Lower lobe of right lung (tissue), 2 donors: ENCODE measurements around the gene P2RY10. TPM values are rescaled to one million over a fixed set of nuclear protein-coding genes. Genes with fewer than 3 reads are reported as not detected.
"Not testable (repeated sequence)": the region's sequence is repeated elsewhere in the genome, so short reads cannot be mapped to it uniquely, and the experiment has no call there.

Experiments used
- ATAC-seq, 2 donors: fragments of 200-7000 bp; cut with Tn5 transposase; one replicate each; pipeline ENCODE4 v1.9.1; 2020 to 2022; ENCODE audit warnings: mild to moderate bottlenecking in 2 of 2, moderate library complexity in 2 of 2
- DNase-seq: peaks from one replicate; pipeline ENCODE4 v3.0.0-alpha.2; 2020
- H3K27ac ChIP-seq: fragments of 200-600 bp; one replicate; pipeline ENCODE4 v1.8.0; 2022
- H3K27me3 ChIP-seq: fragments of 200-600 bp; one replicate; pipeline ENCODE4 v1.8.0; 2022; ENCODE audit warnings: low read depth
- H3K36me3 ChIP-seq: fragments of 200-600 bp; one replicate; pipeline ENCODE4 v1.8.0; 2022; ENCODE audit warnings: mild to moderate bottlenecking
- H3K4me1 ChIP-seq: fragments of 200-600 bp; one replicate; pipeline ENCODE4 v1.8.0; 2022
- H3K4me3 ChIP-seq: fragments of 200-600 bp; one replicate; pipeline ENCODE4 v1.8.0; 2022; ENCODE audit warnings: mild to moderate bottlenecking
- H3K9me3 ChIP-seq: fragments of 200-600 bp; one replicate; pipeline ENCODE4 v1.8.0; 2022
- intact Hi-C: fragments of 100-400 bp; cut with DNase I; formaldehyde crosslinking; loops from one replicate; pipeline ENCODE4 v1.11.0; 2022
- microRNA-seq: library from miRNA; unstranded; fragments of <30 nt; microRNA quantifications from one replicate; pipeline ENCODE4 v1.2.0, GENCODE V29; 2020; ENCODE audit warnings: borderline number of aligned reads
- total RNA-seq: library from RNA; stranded (reverse); fragmentation: NEBNext Ultra II Directional; extraction: Animal tissue kit (Norgen Biotek cat#: 25700); gene quantifications from one replicate; pipeline ENCODE4 v1.2.1, GENCODE V29; 2021
- TF ChIP-seq, protein P1 (sequence below): fragments of 200-600 bp; IDR thresholded peaks from one replicate; pipeline ENCODE4 v1.8.0; 2022; ENCODE audit warnings: antibody characterized with exemption, mild to moderate bottlenecking
- donor health status: DM: no; HTN: yes; CAD: no; lungs with severe emphysema.

The P2RY10 gene
- total RNA-seq, 1 donor from 2014 or later: 1.2 TPM

DNA sequence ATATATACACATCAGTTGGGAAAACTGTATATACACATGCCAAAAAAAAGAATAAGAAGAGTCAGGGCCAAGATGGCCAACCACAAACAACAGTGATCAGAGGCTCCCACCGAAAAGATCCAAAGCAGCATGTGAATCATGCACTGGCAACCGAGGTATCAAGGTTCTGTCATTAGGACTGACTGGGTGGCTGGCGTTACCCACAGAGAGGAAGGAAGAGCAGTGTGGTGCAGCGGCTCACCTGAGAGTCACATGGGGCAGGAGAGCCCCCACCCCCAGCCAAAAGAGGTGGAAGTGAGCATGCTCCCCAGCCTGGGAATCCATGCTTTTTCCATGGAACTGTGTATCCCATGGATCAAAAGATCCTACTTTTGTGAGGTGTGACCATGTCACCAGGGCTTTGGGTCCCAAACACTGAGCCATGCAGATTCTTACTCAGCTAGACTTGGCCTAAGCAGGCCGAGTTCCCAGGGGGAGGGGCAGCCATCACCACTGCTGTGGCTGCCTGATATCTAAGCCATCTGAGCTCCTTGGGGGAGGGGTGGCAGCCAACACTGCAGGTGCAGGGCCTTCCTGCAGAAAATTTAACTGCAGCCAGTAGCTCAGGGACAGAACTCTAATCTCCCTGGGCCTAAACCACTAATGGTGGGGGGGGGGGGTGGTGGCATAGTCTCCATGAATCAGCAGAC, 52.8 kb downstream of the P2RY10 start:
- Histone ChIP-seq H3K27me3 (no peaks in the 10 kb centered on the region), H3K36me3 (no peaks in the 10 kb centered on the region), H3K27ac (no peak overlapping the region), H3K4me1 (no peaks in the 10 kb centered on the region), H3K4me3 (no peak overlapping the region), H3K9me3 (no peaks in the 10 kb centered on the region)
- intact Hi-C loops: no loop called here
- TF ChIP-seq, protein P1, sequence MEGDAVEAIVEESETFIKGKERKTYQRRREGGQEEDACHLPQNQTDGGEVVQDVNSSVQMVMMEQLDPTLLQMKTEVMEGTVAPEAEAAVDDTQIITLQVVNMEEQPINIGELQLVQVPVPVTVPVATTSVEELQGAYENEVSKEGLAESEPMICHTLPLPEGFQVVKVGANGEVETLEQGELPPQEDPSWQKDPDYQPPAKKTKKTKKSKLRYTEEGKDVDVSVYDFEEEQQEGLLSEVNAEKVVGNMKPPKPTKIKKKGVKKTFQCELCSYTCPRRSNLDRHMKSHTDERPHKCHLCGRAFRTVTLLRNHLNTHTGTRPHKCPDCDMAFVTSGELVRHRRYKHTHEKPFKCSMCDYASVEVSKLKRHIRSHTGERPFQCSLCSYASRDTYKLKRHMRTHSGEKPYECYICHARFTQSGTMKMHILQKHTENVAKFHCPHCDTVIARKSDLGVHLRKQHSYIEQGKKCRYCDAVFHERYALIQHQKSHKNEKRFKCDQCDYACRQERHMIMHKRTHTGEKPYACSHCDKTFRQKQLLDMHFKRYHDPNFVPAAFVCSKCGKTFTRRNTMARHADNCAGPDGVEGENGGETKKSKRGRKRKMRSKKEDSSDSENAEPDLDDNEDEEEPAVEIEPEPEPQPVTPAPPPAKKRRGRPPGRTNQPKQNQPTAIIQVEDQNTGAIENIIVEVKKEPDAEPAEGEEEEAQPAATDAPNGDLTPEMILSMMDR: no peak
- DNase-seq (no peak), ATAC-seq (no peak)

DNA sequence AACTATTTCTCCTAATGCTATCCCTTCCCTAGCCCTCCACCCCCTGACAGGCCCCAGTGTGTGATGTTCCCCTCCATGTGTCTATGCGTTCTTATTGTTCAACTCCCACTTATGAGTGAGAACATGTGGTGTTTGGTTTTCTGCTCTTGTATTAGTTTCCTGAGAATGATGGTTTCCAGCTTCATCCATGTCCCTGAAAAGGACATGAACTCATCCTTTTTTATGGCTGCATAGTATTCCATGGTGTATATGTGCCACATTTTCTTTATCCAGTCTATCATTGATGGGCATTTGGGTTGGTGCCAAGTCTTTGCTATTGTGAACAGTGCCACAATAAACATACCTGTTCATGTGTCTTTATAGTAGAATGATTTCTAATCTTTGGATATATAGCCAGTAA, 62.3 kb downstream of the P2RY10 start:
- DNase-seq, H3K27me3 ChIP-seq, intact Hi-C loops, H3K27ac ChIP-seq, ATAC-seq, H3K9me3 ChIP-seq, H3K36me3 ChIP-seq, H3K4me1 ChIP-seq, H3K4me3 ChIP-seq: not testable (repeated sequence)

Small RNA genes within 50 kb of the gene (microRNA-seq; reads per million reads assigned to microRNA genes)
- not detected for gene MIR4328

Other genes with a start within 250 kb of the P2RY10 start
- gene LPAR4, start 197.7 kb upstream of the P2RY10 start, total RNA-seq: 0.18 TPM
- 1.6 TPM for gene GPR174, start 199.3 kb downstream of the P2RY10 start, total RNA-seq